ENCODE data around the gene NGB. TPM values are rescaled to one million over a fixed set of nuclear protein-coding genes. Genes with fewer than 3 reads are reported as not detected.
A peak's percentile ranks its signal among the peaks of the same experiment; 100 is the strongest.

Gene NGB
- total and polyA plus RNA-seq, 9 of the 15 experiments (the other 6 are each of a cell fraction or from before 2014, with no cell fraction given) = not detected

- TF ChIP-seq CHD7 (IDR thresholded peaks at IDR 0.05; ENCODE audit: low read depth, low read length) (no peak), SUPT5H (IDR thresholded peaks at IDR 0.05) (no peak; the same call in 1 of the 2 replicates), ZBTB7A (IDR thresholded peaks at IDR 0.05; ENCODE audit: borderline replicate concordance, control insufficient read depth, low read depth, low read length) (peak; percentile 51; the same call in 1 of the 2 replicates), CTCFL (IDR thresholded peaks at IDR 0.05; ENCODE audit: borderline replicate concordance, insufficient read depth, low read depth, low read length, poor library complexity, severe bottlenecking) (peak; percentile 92), KAT2B (IDR thresholded peaks at IDR 0.05; ENCODE audit: low read depth, low read length) (no peak), L3MBTL2 (IDR thresholded peaks at IDR 0.05) (peak; percentile 68), BCOR (IDR thresholded peaks at IDR 0.05) (no peak), BRD4 (IDR thresholded peaks at IDR 0.05) (no peak), MLX (CRISPR knock-in tag; conservative IDR thresholded peaks at IDR 0.05) (no peak), ERF (CRISPR knock-in tag; IDR thresholded peaks at IDR 0.05) (no peak; the same call in 1 of the 2 replicates), MNT (conservative IDR thresholded peaks at IDR 0.05) (peak in 1 of 2 experiments; percentile 75; a peak in 2 of 4 replicates)
These were observed 49.4 kb upstream of the NGB start, which contains the start of gene POMT2 (continued) for GRCh38 chr14:77320238-77320935.
